ENCODE measurements around the gene SNCG. TPM values are rescaled to one million over a fixed set of nuclear protein-coding genes. Genes with fewer than 3 reads are reported as not detected.

Gene SNCG
- polyA plus RNA-seq, 3 donors, result 1.8 TPM; not detected in 2

- DNase-seq, result no peak
These were observed 5.9 kb downstream of the SNCG start for GRCh38 chr10:86964061-86964846.

GRCh38 chr10:86964847-86965190, 6.4 kb downstream of the SNCG start:
- Mint-ChIP-seq H3K27ac (no peak overlapping the region), H3K4me3 (no peak overlapping the region), H3K36me3 (peaks cover 0 to 2% of the 10 kb centered on the region in 2 donors), H3K9me3 (peaks cover 0 to 7% (median 0%) of the 10 kb centered on the region in 7 donors), H3K4me1 (peaks cover 28% of the 10 kb centered on the region), H3K27me3 (ENCODE audit: low read depth in 3 of 3) (peaks cover 30 to 51% (median 37%) of the 10 kb centered on the region in 3 donors)
- H3K27ac ChIP-seq (ENCODE audit: low read depth in 1 of 2, low read length in 2 of 2), result no peak overlapping the region
- peaks cover 19 to 28% of the 10 kb centered on the region in 2 donors for H3K27me3 ChIP-seq (ENCODE audit: control insufficient read depth in 2 of 2, insufficient read depth in 2 of 2, low read length in 2 of 2)
- H3K9ac ChIP-seq (ENCODE audit: insufficient read depth, low read length, poor library complexity, severe bottlenecking), result no peak overlapping the region
- no peaks in the 10 kb centered on the region for H3K79me2 ChIP-seq (ENCODE audit: insufficient read depth, low read length)
- no peak for TF ChIP-seq CTCF (IDR thresholded peaks at IDR 0.05)
- no peak overlapping the region for H3K4me3 ChIP-seq (replicated peaks in 1 of 3; ENCODE audit: low read depth in 2 of 3, low read length in 3 of 3)
- H3K4me1 ChIP-seq (ENCODE audit: control insufficient read depth in 1 of 2, insufficient read depth in 2 of 2, low read length in 2 of 2), result peaks cover 32 to 38% of the 10 kb centered on the region in 2 donors
- H3K36me3 ChIP-seq (replicated peaks in 1 of 2; ENCODE audit: control insufficient read depth in 1 of 2, insufficient read depth in 2 of 2, low read length in 2 of 2), result no peaks in the 10 kb centered on the region
- intact Hi-C loops (cut with micrococcal nuclease), result no loop called here
- H2AFZ ChIP-seq (ENCODE audit: insufficient read depth, low read depth, low read length, poor library complexity, severe bottlenecking), result no peak overlapping the region
- WGBS (ENCODE audit: insufficient coverage), result 100% methylated on average over 1 of the region's 2 CpGs
- no peak overlapping the region for H3K4me2 ChIP-seq (replicated peaks; ENCODE audit: extremely low read depth, low read length, poor library complexity, severe bottlenecking)
- no peaks in the 10 kb centered on the region for H3K9me3 ChIP-seq (replicated peaks in 1 of 2; ENCODE audit: control insufficient read depth in 1 of 2, insufficient read depth in 1 of 2, low read length in 2 of 2)
- DNase-seq, result no peak
- H4K20me1 ChIP-seq (ENCODE audit: insufficient read depth, low read length), result no peaks in the 10 kb centered on the region

More at GRCh38 chr10:86964061-86964846, 5.9 kb downstream of the SNCG start:
- WGBS (ENCODE audit: insufficient coverage), result 98% methylated on average over 12 of the region's 13 CpGs
- H3K27me3 Mint-ChIP-seq (ENCODE audit: low read depth in 3 of 3), result peaks cover 25 to 46% (median 34%) of the 10 kb centered on the region in 3 donors
- peaks cover 0 to 5% (median 0%) of the 10 kb centered on the region in 7 donors for H3K9me3 Mint-ChIP-seq
- no peaks in the 10 kb centered on the region for H4K20me1 ChIP-seq (ENCODE audit: insufficient read depth, low read length)
- H3K27ac ChIP-seq (ENCODE audit: low read depth in 1 of 2, low read length in 2 of 2), result no peak overlapping the region
- peak overlapping the region in 1 of 7 donors; percentile 63 for H3K27ac Mint-ChIP-seq
- peaks cover 16 to 22% of the 10 kb centered on the region in 2 donors for H3K27me3 ChIP-seq (ENCODE audit: control insufficient read depth in 2 of 2, insufficient read depth in 2 of 2, low read length in 2 of 2)
- no peak overlapping the region for H3K4me3 ChIP-seq (replicated peaks in 1 of 3; ENCODE audit: low read depth in 2 of 3, low read length in 3 of 3)
- no peaks in the 10 kb centered on the region for H3K36me3 ChIP-seq (replicated peaks in 1 of 2; ENCODE audit: control insufficient read depth in 1 of 2, insufficient read depth in 2 of 2, low read length in 2 of 2)
- no peak for TF ChIP-seq CTCF (IDR thresholded peaks at IDR 0.05)
- intact Hi-C loops (cut with micrococcal nuclease), result no loop called here
- H3K4me1 ChIP-seq (ENCODE audit: control insufficient read depth in 1 of 2, insufficient read depth in 2 of 2, low read length in 2 of 2), result peaks cover 31 to 38% of the 10 kb centered on the region in 2 donors
- H2AFZ ChIP-seq (ENCODE audit: insufficient read depth, low read depth, low read length, poor library complexity, severe bottlenecking), result no peak overlapping the region
- no peaks in the 10 kb centered on the region for H3K79me2 ChIP-seq (ENCODE audit: insufficient read depth, low read length)
- H3K4me1 Mint-ChIP-seq, result peaks cover 29% of the 10 kb centered on the region
- no peak overlapping the region for H3K9ac ChIP-seq (ENCODE audit: insufficient read depth, low read length, poor library complexity, severe bottlenecking)
- no peaks in the 10 kb centered on the region for H3K9me3 ChIP-seq (replicated peaks in 1 of 2; ENCODE audit: control insufficient read depth in 1 of 2, insufficient read depth in 1 of 2, low read length in 2 of 2)
- H3K4me2 ChIP-seq (replicated peaks; ENCODE audit: extremely low read depth, low read length, poor library complexity, severe bottlenecking), result no peak overlapping the region
- H3K4me3 Mint-ChIP-seq, result no peak overlapping the region
- peaks cover 0 to 2% of the 10 kb centered on the region in 2 donors for H3K36me3 Mint-ChIP-seq
